WTC11 (cell line): ENCODE measurements around the gene HSPB6.

Source experiments
- CTCF ChIP-seq: fragments of 200-600 bp; IDR thresholded peaks from 2 replicates; pipeline ENCODE4 v1.8.0; 2022; ENCODE audit warnings: antibody characterized with exemption
- E2F5 ChIP-seq: sonication (generic); formaldehyde crosslinking; IDR thresholded peaks from 2 replicates; pipeline ENCODE4 v1.8.1; 2022; ENCODE audit warnings: mild to moderate bottlenecking, moderate library complexity, missing genetic modification reagents
- ESRRA ChIP-seq: sonication (generic); formaldehyde crosslinking; IDR thresholded peaks from 2 replicates; pipeline ENCODE4 v1.8.1; 2022; ENCODE audit warnings: mild to moderate bottlenecking, missing genetic modification reagents, borderline replicate concordance
- FOXK1 ChIP-seq: sonication (generic); formaldehyde crosslinking; IDR thresholded peaks from 2 replicates; pipeline ENCODE4 v1.8.0; 2022; ENCODE audit warnings: mild to moderate bottlenecking, moderate library complexity, missing genetic modification reagents
- MAX ChIP-seq: sonication (generic); formaldehyde crosslinking; IDR thresholded peaks from 2 replicates; pipeline ENCODE4 v1.8.0; 2022; ENCODE audit warnings: mild to moderate bottlenecking, missing genetic modification reagents
- NFYB ChIP-seq: sonication (generic); formaldehyde crosslinking; conservative IDR thresholded peaks from 2 replicates; pipeline ENCODE4 v1.8.0; 2022; ENCODE audit warnings: low read depth, missing genetic modification reagents
- ZNF263 ChIP-seq: sonication (generic); formaldehyde crosslinking; IDR thresholded peaks from 2 replicates; pipeline ENCODE4 v1.8.1; 2022; ENCODE audit warnings: low read depth, mild to moderate bottlenecking, moderate library complexity, missing genetic modification reagents

- TF ChIP-seq CTCF (no peak), FOXK1 (CRISPR knock-in tag) (no peak), ESRRA (no peak), E2F5 (CRISPR knock-in tag) (no peak), NFYB (CRISPR knock-in tag) (no peak), MAX (CRISPR knock-in tag) (no peak), ZNF263 (no peak)
These were observed 32.6 kb upstream of the HSPB6 start for GRCh38 chr19:35789195-35789977.
